Ovary (tissue), 3 donors: ENCODE results near the gene SPATA24.

Experiments
- EP300 ChIP-seq: sonication (generic); formaldehyde crosslinking; IDR thresholded peaks from one replicate; pipeline ENCODE4 v1.6.1; 2017; ENCODE audit warnings: antibody characterized with exemption
- POLR2A ChIP-seq: fragments of 450-650 bp; IDR thresholded peaks from one replicate; pipeline ENCODE4 v1.6.1; 2017; ENCODE audit warnings: antibody characterized with exemption, mild to moderate bottlenecking, moderate library complexity
- TF ChIP-seq, protein P1 (sequence below), 3 donors: fragments of 450-650 bp in 2 of 3; fragments of 200-600 bp in 1 of 3; IDR thresholded peaks; one replicate each; pipeline versions ENCODE4 v1.5.1 to v1.8.0; 2016 to 2022; ENCODE audit warnings: antibody characterized with exemption in 3 of 3, mild to moderate bottlenecking in 1 of 3
- donor health status: DM: no; HTN: no; CAD: no.

DNA sequence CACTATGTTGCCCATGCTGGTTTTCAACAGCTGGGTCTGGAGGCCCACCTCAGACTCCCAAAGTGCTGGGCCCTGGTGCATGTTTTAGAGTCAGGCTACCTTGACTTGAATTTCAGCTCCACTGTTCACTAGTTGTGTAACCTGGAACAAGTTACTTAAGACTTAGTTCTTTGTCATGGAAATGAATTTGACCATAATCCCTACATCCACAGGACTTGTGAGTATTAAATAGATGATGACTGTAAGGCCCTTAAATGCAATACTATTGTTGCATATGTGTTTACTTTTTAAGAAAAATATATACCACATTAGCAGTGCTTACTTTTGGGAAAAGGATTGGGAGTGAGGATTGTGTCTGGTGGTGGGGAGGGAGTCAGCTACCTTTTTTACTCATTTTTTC is 45.8 kb downstream of the SPATA24 start:
- TF ChIP-seq, protein P1, sequence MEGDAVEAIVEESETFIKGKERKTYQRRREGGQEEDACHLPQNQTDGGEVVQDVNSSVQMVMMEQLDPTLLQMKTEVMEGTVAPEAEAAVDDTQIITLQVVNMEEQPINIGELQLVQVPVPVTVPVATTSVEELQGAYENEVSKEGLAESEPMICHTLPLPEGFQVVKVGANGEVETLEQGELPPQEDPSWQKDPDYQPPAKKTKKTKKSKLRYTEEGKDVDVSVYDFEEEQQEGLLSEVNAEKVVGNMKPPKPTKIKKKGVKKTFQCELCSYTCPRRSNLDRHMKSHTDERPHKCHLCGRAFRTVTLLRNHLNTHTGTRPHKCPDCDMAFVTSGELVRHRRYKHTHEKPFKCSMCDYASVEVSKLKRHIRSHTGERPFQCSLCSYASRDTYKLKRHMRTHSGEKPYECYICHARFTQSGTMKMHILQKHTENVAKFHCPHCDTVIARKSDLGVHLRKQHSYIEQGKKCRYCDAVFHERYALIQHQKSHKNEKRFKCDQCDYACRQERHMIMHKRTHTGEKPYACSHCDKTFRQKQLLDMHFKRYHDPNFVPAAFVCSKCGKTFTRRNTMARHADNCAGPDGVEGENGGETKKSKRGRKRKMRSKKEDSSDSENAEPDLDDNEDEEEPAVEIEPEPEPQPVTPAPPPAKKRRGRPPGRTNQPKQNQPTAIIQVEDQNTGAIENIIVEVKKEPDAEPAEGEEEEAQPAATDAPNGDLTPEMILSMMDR (IDR thresholded peaks at IDR 0.05) = no peak
- TF ChIP-seq POLR2A = no peak
- TF ChIP-seq EP300 = no peak
